NCI-H69 (cell line): ENCODE data around the gene PSME3.
"Not testable (repeated sequence)": the region's sequence is repeated elsewhere in the genome, so short reads cannot be mapped to it uniquely, and the experiment has no call there.

Experiments used
- DNase-seq: peaks from one replicate; lab custom pipeline; 2025; lab: John Stamatoyannopoulos, UW

The PSME3 gene

GRCh38 chr17:42851371-42852240 lies 18.4 kb downstream of the PSME3 start:
- not testable (repeated sequence) for DNase-seq

GRCh38 chr17:42852351-42852750 lies 19.2 kb downstream of the PSME3 start:
- DNase-seq, result no peak

- no peak for DNase-seq
Measured at GRCh38 chr17:42853004-42853403, 19.8 kb downstream of the PSME3 start.

GRCh38 chr17:42853597-42853967 lies 20.4 kb downstream of the PSME3 start:
- DNase-seq, result no peak

- no peak for DNase-seq
Measured at GRCh38 chr17:42853968-42854790, 21.0 kb downstream of the PSME3 start.

GRCh38 chr17:42855048-42855596 lies 21.9 kb downstream of the PSME3 start:
- DNase-seq, result no peak

GRCh38 chr17:42856093-42856492 lies 22.9 kb downstream of the PSME3 start:
- not testable (repeated sequence) for DNase-seq

- DNase-seq, result not testable (repeated sequence)
Measured at GRCh38 chr17:42856516-42856915, 23.3 kb downstream of the PSME3 start.

- DNase-seq, result no peak
Measured at GRCh38 chr17:42857389-42857788, 24.2 kb downstream of the PSME3 start.

- DNase-seq, result no peak
Measured at GRCh38 chr17:42865638-42866094, 32.5 kb downstream of the PSME3 start.

- DNase-seq, result no peak
Measured at GRCh38 chr17:42866216-42866615, 33.0 kb downstream of the PSME3 start.

GRCh38 chr17:42866631-42867575 lies 33.7 kb downstream of the PSME3 start:
- no peak for DNase-seq

- not testable (repeated sequence) for DNase-seq
Measured at GRCh38 chr17:42867694-42868261, 34.6 kb downstream of the PSME3 start.

GRCh38 chr17:42868338-42868737 lies 35.1 kb downstream of the PSME3 start:
- DNase-seq, result no peak

- DNase-seq, result no peak
Measured at GRCh38 chr17:42871647-42872046, 38.5 kb downstream of the PSME3 start.

- no peak for DNase-seq
Measured at GRCh38 chr17:42872251-42872965, 39.2 kb downstream of the PSME3 start.

- no peak for DNase-seq
Measured at GRCh38 chr17:42873315-42873714, 40.1 kb downstream of the PSME3 start.

GRCh38 chr17:42873932-42874695 lies 40.9 kb downstream of the PSME3 start:
- not testable (repeated sequence) for DNase-seq

- DNase-seq, result no peak
Measured at GRCh38 chr17:42877037-42877436, 43.8 kb downstream of the PSME3 start.
